Natural killer cell (primary cell): ENCODE measurements around the gene OR6C70. TPM values are rescaled to one million over a fixed set of nuclear protein-coding genes. Genes with fewer than 3 reads are reported as not detected.

ENCODE experiments used
- ATAC-seq, 3 donors: fragments of 150-1000 bp in 2 of 3; fragments of 200-7000 bp in 1 of 3; cut with Tn5 transposase; 1 replicate in 1 of 3; 2 replicates in 2 of 3; pipeline ENCODE4 v1.10.0; 2021; ENCODE audit warnings: mild to moderate bottlenecking in 2 of 3, moderate library complexity in 2 of 3
- DNase-seq, 2 donors: peaks; one replicate each; pipeline versions ENCODE4 v3.0.0 to v3.0.0-alpha.2; 2013 to 2021; ENCODE audit warnings: mixed read lengths in 1 of 2
- H3K27ac ChIP-seq: one replicate; pipeline ENCODE4 v1.5.1; 2013; ENCODE audit warnings: mild to moderate bottlenecking, low read length
- H3K27me3 ChIP-seq: one replicate; pipeline ENCODE4 v1.6.1; 2013; ENCODE audit warnings: low read length; ENCODE audit not compliant: control insufficient read depth, insufficient read depth
- H3K36me3 ChIP-seq: one replicate; pipeline ENCODE4 v1.6.1; 2013; ENCODE audit warnings: low read length; ENCODE audit not compliant: control insufficient read depth, insufficient read depth
- H3K4me1 ChIP-seq: one replicate; pipeline ENCODE4 v1.6.1; 2013; ENCODE audit warnings: low read length; ENCODE audit not compliant: control insufficient read depth, insufficient read depth
- H3K4me3 ChIP-seq: one replicate; pipeline ENCODE4 v1.5.1; 2013; ENCODE audit warnings: low read length
- H3K9me3 ChIP-seq: one replicate; pipeline ENCODE4 v1.6.1; 2013; ENCODE audit warnings: low read length; ENCODE audit not compliant: control insufficient read depth, insufficient read depth
- H3K27ac Mint-ChIP-seq, 2 donors: one replicate each; pipeline ENCODE4 v1.8.0; 2022; ENCODE audit warnings: mild to moderate bottlenecking in 2 of 2, mixed read lengths in 2 of 2, moderate library complexity in 1 of 2
- H3K27me3 Mint-ChIP-seq, 2 donors: one replicate each; pipeline ENCODE4 v1.8.0; 2022; ENCODE audit warnings: low read depth in 2 of 2, mixed read lengths in 2 of 2
- H3K36me3 Mint-ChIP-seq: one replicate; pipeline ENCODE4 v1.8.0; 2022; ENCODE audit warnings: mixed read lengths
- H3K4me1 Mint-ChIP-seq, 2 donors: one replicate each; pipeline ENCODE4 v1.8.0; 2022; ENCODE audit warnings: mixed read lengths in 2 of 2
- H3K4me3 Mint-ChIP-seq: one replicate; pipeline ENCODE4 v1.8.0; 2022; ENCODE audit warnings: mild to moderate bottlenecking, moderate library complexity, mixed read lengths
- H3K9me3 Mint-ChIP-seq, 2 donors: one replicate each; pipeline ENCODE4 v1.8.0; 2022; ENCODE audit warnings: mixed read lengths in 2 of 2
- CTCF ChIP-seq: fragments of 200-600 bp; IDR thresholded peaks from one replicate; pipeline ENCODE4 v1.8.0; 2022; ENCODE audit warnings: antibody characterized with exemption
- WGBS: methylation state at CpG from one replicate; pipeline ENCODE4 v1.1.7; 2013; ENCODE audit warnings: missing lambda C conversion rate; ENCODE audit not compliant: insufficient coverage; 5-methylcytosine and 5-hydroxymethylcytosine counted together
- intact Hi-C: fragments of 100-400 bp; cut with micrococcal nuclease; formaldehyde crosslinking; loops from one replicate; pipeline ENCODE4 v1.14.2; 2022
- total RNA-seq, 4 donors: library from RNA; stranded (reverse); fragments of 120-200 nt in 1 of 4; gene quantifications; one replicate each; pipeline versions ENCODE4 v1.2.3 to v1.2.4, GENCODE V29; 2013 to 2022

Gene OR6C70
- total RNA-seq, 3 donors from 2014 or later (not counting 1 experiment from before 2014, with no cell fraction given): not detected

- 85% methylated on average over 2 of the region's 2 CpGs for WGBS
- peaks cover 20 to 37% of the 10 kb centered on the region in 2 donors for H3K27me3 Mint-ChIP-seq
- H3K27me3 ChIP-seq: peaks cover 3% of the 10 kb centered on the region
- H3K36me3 Mint-ChIP-seq: no peaks in the 10 kb centered on the region
- no peaks in the 10 kb centered on the region for H3K36me3 ChIP-seq
- H3K27ac Mint-ChIP-seq: no peak overlapping the region
- intact Hi-C loops: no loop called here
- H3K27ac ChIP-seq: no peak overlapping the region
- no peaks in the 10 kb centered on the region for H3K9me3 ChIP-seq
- TF ChIP-seq CTCF: no peak
- ATAC-seq (no peak), DNase-seq (no peak)
- no peak overlapping the region for H3K4me3 ChIP-seq
- H3K9me3 Mint-ChIP-seq: no peaks in the 10 kb centered on the region
- no peaks in the 10 kb centered on the region for H3K4me1 ChIP-seq
- H3K4me3 Mint-ChIP-seq: no peak overlapping the region
- peaks cover 0 to 4% of the 10 kb centered on the region in 2 donors for H3K4me1 Mint-ChIP-seq
Measured at GRCh38 chr12:55420307-55420962, 49.5 kb downstream of the OR6C70 start.

Other genes starting within 250 kb of the OR6C70 start
- not detected for gene OR10A7, start 249.1 kb downstream of the OR6C70 start, total RNA-seq
- not detected for gene OR6C74, start 225.5 kb downstream of the OR6C70 start, total RNA-seq
- not detected for gene OR6C6, start 173.6 kb downstream of the OR6C70 start, total RNA-seq
- gene OR6C1, start 155.8 kb downstream of the OR6C70 start, total RNA-seq: not detected
- not detected for gene OR6C3, start 139.4 kb downstream of the OR6C70 start, total RNA-seq
- not detected for gene OR6C75, start 107.2 kb downstream of the OR6C70 start, total RNA-seq
- not detected for gene OR6C65, start 69.6 kb downstream of the OR6C70 start, total RNA-seq
- not detected for gene OR6C76, start 43.9 kb downstream of the OR6C70 start, total RNA-seq
- not detected for gene OR6C2, start 26.1 kb downstream of the OR6C70 start, total RNA-seq
- not detected for gene OR6C68, start 22.2 kb upstream of the OR6C70 start, total RNA-seq
- gene OR6C4, start 79.5 kb upstream of the OR6C70 start, total RNA-seq: not detected
- under 1 TPM; 0.23 to 0.55 (median 0.33) TPM for gene OR2AP1, start 102.3 kb upstream of the OR6C70 start, total RNA-seq
- gene OR10P1, start 166.8 kb upstream of the OR6C70 start, total RNA-seq: not detected
- 1 to 10 TPM; 2.8 to 4.6 (median 4.3) TPM for gene ITGA7, start 237.8 kb upstream of the OR6C70 start, total RNA-seq
- gene BLOC1S1, start 245.9 kb upstream of the OR6C70 start, total RNA-seq: 10 to 100 TPM; 75.8 to 83.7 (median 81.0) TPM